Neural progenitor cell (in vitro differentiated cells): ENCODE measurements around the gene SCG5. TPM values are rescaled to one million over a fixed set of nuclear protein-coding genes. Genes with fewer than 3 reads are reported as not detected.

ENCODE experiments used
- DNase-seq: peaks from one replicate; pipeline ENCODE4 v3.0.0-alpha.2; 2016; ENCODE audit warnings: low spot score
- H2AFZ ChIP-seq: fragments of 200-600 bp; sonication (generic); replicated peaks from 2 replicates; pipeline ENCODE4 v1.6.1; 2016; ENCODE audit warnings: antibody characterized with exemption
- H3F3A ChIP-seq: fragments of 200-600 bp; sonication (generic); 2 replicates; pipeline ENCODE4 v1.6.1; 2016; ENCODE audit warnings: antibody characterized with exemption, low read depth
- H3K27ac ChIP-seq: fragments of 200-600 bp; sonication (generic); 2 replicates; pipeline ENCODE4 v1.5.1; 2016; ENCODE audit warnings: mild to moderate bottlenecking
- H3K27me3 ChIP-seq: fragments of 200-600 bp; sonication (generic); 2 replicates; pipeline ENCODE4 v1.6.1; 2016; ENCODE audit warnings: mild to moderate bottlenecking, moderate library complexity
- H3K36me3 ChIP-seq: fragments of 200-600 bp; sonication (generic); 2 replicates; pipeline ENCODE4 v1.5.1; 2016
- H3K4me1 ChIP-seq: fragments of 200-600 bp; sonication (generic); 2 replicates; pipeline ENCODE4 v1.6.1; 2016; ENCODE audit warnings: mixed run types
- H3K4me2 ChIP-seq: fragments of 200-600 bp; sonication (generic); 2 replicates; pipeline ENCODE4 v1.6.1; 2016
- H3K4me3 ChIP-seq: fragments of 200-600 bp; sonication (generic); 2 replicates; pipeline ENCODE4 v1.5.1; 2016
- H3K79me2 ChIP-seq: fragments of 200-600 bp; sonication (generic); 2 replicates; pipeline ENCODE4 v1.6.1; 2016; ENCODE audit warnings: low read depth
- H3K9ac ChIP-seq: fragments of 200-600 bp; sonication (generic); 2 replicates; pipeline ENCODE4 v1.6.1; 2016
- H3K9me3 ChIP-seq: fragments of 200-600 bp; sonication (generic); 2 replicates; pipeline ENCODE4 v1.5.1; 2016; ENCODE audit warnings: low read depth
- H4K20me1 ChIP-seq: fragments of 200-600 bp; sonication (generic); 2 replicates; pipeline ENCODE4 v1.6.1; 2016; ENCODE audit warnings: low read depth
- H3K27ac Mint-ChIP-seq: 3 replicates; pipeline ENCODE4 v1.8.0; 2021; ENCODE audit warnings: mixed read lengths
- H3K27me3 Mint-ChIP-seq: 2 replicates; pipeline ENCODE4 v1.8.0; 2022; ENCODE audit warnings: low read depth, mild to moderate bottlenecking, inconsistent platforms, moderate library complexity, mixed read lengths; ENCODE audit not compliant: insufficient read depth
- H3K36me3 Mint-ChIP-seq: 3 replicates; pipeline ENCODE4 v1.8.0; 2021; ENCODE audit warnings: mixed read lengths
- H3K4me1 Mint-ChIP-seq: 3 replicates; pipeline ENCODE4 v1.8.0; 2021; ENCODE audit warnings: mixed read lengths
- H3K4me3 Mint-ChIP-seq: 3 replicates; pipeline ENCODE4 v1.8.0; 2021; ENCODE audit warnings: mild to moderate bottlenecking, moderate library complexity, mixed read lengths
- H3K9me3 Mint-ChIP-seq: 3 replicates; pipeline ENCODE4 v1.8.0; 2020; ENCODE audit warnings: mixed read lengths
- EZH2 ChIP-seq: fragments of 200-600 bp; sonication (generic); IDR thresholded peaks from 2 replicates; pipeline ENCODE4 v1.6.1; 2017; ENCODE audit warnings: antibody characterized with exemption, mild to moderate bottlenecking, moderate library complexity
- EZH2phosphoT487 ChIP-seq: fragments of 200-600 bp; sonication (generic); IDR thresholded peaks from 2 replicates; pipeline ENCODE4 v1.6.1; 2017; ENCODE audit warnings: antibody characterized with exemption
- total RNA-seq: library from RNA; depleted of rRNA; stranded (reverse); fragments of >200 nt; gene quantifications from 2 replicates; pipeline ENCODE4 v1.2.3, GENCODE V29; 2015; ENCODE audit warnings: low replicate concordance
- TF ChIP-seq, protein P1 (sequence below): fragments of 200-600 bp; sonication (generic); IDR thresholded peaks from 2 replicates; pipeline ENCODE4 v1.5.1; 2017; ENCODE audit warnings: antibody characterized with exemption, mild to moderate bottlenecking

The SCG5 gene
- total RNA-seq, 1 donor from 2014 or later: 101 TPM

DNA sequence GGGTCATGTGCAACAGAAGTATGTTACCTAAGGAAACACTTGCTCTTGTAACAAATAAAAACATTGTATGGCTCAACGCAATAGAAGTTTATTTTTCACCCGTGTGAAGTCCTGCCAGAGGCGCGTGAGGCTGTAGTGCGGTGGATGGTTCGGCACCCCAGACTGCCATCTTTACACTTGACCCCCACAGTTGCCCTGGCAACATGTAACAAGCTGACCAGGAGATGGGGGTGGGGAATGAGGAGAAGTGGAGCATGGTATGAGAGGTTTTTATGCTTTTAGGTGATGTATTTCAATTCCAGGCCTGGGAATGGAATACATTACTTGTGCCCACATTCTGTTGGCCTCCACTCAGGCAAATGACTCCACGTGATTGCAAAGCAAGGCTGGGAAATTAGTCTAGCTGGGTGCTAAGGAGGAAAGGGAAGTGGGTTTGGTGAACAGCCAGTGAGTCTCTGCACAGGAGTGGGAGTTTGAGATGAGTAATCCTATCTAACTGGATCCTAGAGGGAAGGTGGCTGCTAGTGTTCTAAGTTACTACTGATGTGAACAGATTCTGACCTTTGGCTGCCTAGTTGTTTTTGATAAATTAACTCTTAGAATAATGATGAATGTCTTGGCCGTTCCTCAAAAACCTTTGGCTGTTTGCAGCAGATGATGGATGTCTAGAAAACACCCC lies 42.5 kb downstream of the SCG5 start:
- Mint-ChIP-seq H3K36me3 (no peaks in the 10 kb centered on the region), H3K27me3 (peaks cover under 1% of the 10 kb centered on the region), H3K4me3 (no peak overlapping the region), H3K4me1 (peaks cover 2% of the 10 kb centered on the region), H3K27ac (no peak overlapping the region), H3K9me3 (no peaks in the 10 kb centered on the region)
- Histone ChIP-seq H4K20me1 (no peaks in the 10 kb centered on the region), H3F3A (no peaks in the 10 kb centered on the region), H3K36me3 (no peaks in the 10 kb centered on the region), H3K4me1 (no peaks in the 10 kb centered on the region), H3K9me3 (no peaks in the 10 kb centered on the region), H3K4me2 (no peak overlapping the region), H2AFZ (no peak overlapping the region), H3K27ac (no peak overlapping the region), H3K27me3 (no peaks in the 10 kb centered on the region), H3K9ac (no peak overlapping the region), H3K4me3 (no peak overlapping the region), H3K79me2 (no peaks in the 10 kb centered on the region)
- DNase-seq: no peak
- TF ChIP-seq, protein P1, sequence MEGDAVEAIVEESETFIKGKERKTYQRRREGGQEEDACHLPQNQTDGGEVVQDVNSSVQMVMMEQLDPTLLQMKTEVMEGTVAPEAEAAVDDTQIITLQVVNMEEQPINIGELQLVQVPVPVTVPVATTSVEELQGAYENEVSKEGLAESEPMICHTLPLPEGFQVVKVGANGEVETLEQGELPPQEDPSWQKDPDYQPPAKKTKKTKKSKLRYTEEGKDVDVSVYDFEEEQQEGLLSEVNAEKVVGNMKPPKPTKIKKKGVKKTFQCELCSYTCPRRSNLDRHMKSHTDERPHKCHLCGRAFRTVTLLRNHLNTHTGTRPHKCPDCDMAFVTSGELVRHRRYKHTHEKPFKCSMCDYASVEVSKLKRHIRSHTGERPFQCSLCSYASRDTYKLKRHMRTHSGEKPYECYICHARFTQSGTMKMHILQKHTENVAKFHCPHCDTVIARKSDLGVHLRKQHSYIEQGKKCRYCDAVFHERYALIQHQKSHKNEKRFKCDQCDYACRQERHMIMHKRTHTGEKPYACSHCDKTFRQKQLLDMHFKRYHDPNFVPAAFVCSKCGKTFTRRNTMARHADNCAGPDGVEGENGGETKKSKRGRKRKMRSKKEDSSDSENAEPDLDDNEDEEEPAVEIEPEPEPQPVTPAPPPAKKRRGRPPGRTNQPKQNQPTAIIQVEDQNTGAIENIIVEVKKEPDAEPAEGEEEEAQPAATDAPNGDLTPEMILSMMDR: no peak

- H3F3A ChIP-seq: no peaks in the 10 kb centered on the region
- H3K9ac ChIP-seq: no peak overlapping the region
- H3K36me3 ChIP-seq: no peaks in the 10 kb centered on the region
- H3K4me3 ChIP-seq: no peak overlapping the region
- no peak overlapping the region for H3K27ac ChIP-seq
- TF ChIP-seq, protein P1: no peak
- TF ChIP-seq EZH2: no peak
- TF ChIP-seq EZH2phosphoT487: no peak
- DNase-seq: no peak
- H3K4me1 Mint-ChIP-seq: peaks cover 2% of the 10 kb centered on the region
- no peaks in the 10 kb centered on the region for H3K36me3 Mint-ChIP-seq
- no peaks in the 10 kb centered on the region for H4K20me1 ChIP-seq
- no peak overlapping the region for H2AFZ ChIP-seq
- no peaks in the 10 kb centered on the region for H3K9me3 Mint-ChIP-seq
- H3K4me2 ChIP-seq: no peak overlapping the region
- H3K4me1 ChIP-seq: no peaks in the 10 kb centered on the region
- H3K79me2 ChIP-seq: no peaks in the 10 kb centered on the region
- H3K27ac Mint-ChIP-seq: no peak overlapping the region
- no peak overlapping the region for H3K4me3 Mint-ChIP-seq
- no peaks in the 10 kb centered on the region for H3K27me3 Mint-ChIP-seq
- H3K27me3 ChIP-seq: no peaks in the 10 kb centered on the region
- no peaks in the 10 kb centered on the region for H3K9me3 ChIP-seq
These were observed 44.1 kb downstream of the SCG5 start for GRCh38 chr15:32685576-32685975.

- no peaks in the 10 kb centered on the region for H3K36me3 ChIP-seq
- no peaks in the 10 kb centered on the region for H3K9me3 ChIP-seq
- H3K27ac ChIP-seq: no peak overlapping the region
- no peaks in the 10 kb centered on the region for H3K79me2 ChIP-seq
- no peaks in the 10 kb centered on the region for H3K27me3 ChIP-seq
- Mint-ChIP-seq H3K4me3 (no peak overlapping the region), H3K27me3 (no peaks in the 10 kb centered on the region), H3K36me3 (no peaks in the 10 kb centered on the region), H3K9me3 (no peaks in the 10 kb centered on the region), H3K4me1 (peaks cover 2% of the 10 kb centered on the region), H3K27ac (no peak overlapping the region)
- no peak overlapping the region for H2AFZ ChIP-seq
- no peaks in the 10 kb centered on the region for H3F3A ChIP-seq
- H4K20me1 ChIP-seq: no peaks in the 10 kb centered on the region
- TF ChIP-seq, protein P1: no peak
- TF ChIP-seq EZH2 (no peak), EZH2phosphoT487 (no peak)
- H3K9ac ChIP-seq: no peak overlapping the region
- no peak overlapping the region for H3K4me3 ChIP-seq
- no peak for DNase-seq
- H3K4me1 ChIP-seq: no peaks in the 10 kb centered on the region
- no peak overlapping the region for H3K4me2 ChIP-seq
These were observed 46.0 kb downstream of the SCG5 start for GRCh38 chr15:32687556-32687955.
